ENCODE data around the gene NGLY1.

NGLY1 gene

DNA sequence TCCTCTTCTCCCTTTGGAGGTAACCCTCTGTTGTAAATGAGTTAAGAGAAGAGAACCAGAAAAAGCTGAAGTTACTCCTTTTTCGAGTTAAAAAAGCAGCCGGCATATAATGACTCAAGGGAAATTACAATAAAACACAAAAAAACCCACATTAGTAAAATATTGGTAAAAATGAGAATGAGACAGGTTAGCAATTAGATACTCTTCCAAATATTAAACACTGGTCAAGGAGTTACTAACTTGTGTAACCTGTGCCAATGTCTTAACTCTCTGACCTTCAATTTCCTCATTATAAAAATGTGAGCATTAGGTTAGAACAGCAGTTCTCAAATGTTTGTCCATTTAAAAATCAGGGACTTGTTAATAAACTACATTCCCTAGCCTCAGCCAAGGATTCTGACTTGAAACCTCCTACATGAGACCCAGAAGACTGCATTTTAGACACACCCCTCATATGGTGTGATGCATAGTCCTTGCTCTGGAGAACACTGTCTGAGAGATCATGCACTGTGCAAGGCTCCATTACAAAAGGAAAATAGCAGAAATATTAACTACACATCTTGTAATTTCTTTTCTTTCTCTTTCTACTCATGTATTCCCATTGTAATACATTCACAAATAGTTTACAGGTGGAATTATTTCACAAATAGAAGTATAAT lies 75.8 kb downstream of the NGLY1 start:
- DNase-seq (ENCODE audit: low spot score) = no peak

DNA sequence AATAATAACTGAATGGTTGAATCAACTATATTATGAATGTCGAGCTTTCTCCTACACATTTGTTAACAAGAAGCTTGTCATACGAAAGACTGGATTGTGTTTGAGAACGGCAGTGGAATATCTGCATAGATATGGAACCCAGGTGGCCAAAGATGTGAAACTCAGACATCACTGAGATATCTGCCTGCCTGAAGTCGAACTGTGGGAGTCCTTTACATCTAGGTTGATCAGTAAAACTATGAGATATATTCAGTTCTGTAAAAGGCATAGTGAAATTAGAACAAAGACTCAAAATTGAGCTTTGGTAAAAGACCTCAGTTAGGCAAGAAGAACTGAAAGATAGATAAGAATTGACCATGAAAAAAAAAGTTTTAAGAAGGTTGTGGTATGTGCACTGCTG lies 77.0 kb downstream of the NGLY1 start:
- no peak for DNase-seq (ENCODE audit: low spot score)

DNA sequence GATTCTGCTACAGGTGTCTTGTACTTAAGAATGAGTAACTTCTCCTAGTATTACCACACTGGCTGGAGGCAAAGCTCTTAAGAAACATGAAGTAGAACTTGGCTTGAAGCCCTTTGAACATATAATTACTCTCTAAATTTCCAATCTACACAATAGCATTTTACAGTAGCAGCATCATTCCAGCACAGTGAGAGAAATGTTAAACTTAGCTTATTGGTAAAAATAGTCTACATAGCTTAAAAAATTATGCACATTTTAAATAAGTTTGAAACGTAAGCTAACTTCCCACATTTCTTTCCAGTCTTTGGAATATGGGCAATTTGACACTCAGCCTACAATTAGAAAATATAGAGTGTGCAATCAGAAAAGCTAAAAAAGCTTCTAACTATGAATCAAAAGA lies 85.7 kb downstream of the NGLY1 start:
- no peak for DNase-seq (ENCODE audit: low spot score)

DNA sequence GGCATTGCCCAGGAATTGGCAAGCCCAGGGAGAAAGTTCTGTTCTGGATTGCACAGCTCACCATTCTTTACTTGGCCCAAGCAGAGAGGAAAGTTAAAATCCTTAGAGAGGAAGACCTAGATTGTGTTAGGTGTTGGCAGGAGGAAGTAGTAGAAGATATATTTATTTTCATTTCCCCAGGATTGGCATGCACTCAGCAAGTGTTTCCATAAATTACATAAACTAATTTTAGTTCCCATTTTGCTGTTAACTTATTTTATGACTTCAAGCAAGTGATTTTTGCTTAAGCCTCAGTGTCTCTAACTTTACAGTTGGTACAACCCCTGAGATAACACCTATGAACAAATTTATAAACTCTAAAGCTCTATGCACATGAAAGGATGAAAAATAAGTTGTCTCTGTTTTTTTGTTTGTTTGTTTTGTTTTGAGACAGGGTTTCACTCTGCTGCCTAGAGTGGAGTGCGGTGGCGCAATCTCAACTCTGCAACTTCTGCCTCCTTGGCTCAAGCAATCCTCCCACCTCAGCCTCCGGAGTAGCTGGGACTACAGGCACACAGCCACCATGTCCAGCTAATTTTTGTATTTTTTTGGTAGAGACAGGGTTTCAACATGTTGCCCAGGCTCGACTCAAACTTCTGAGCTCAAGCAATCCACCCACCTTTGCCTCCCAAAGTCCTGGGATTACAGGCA lies 87.4 kb downstream of the NGLY1 start:
- no peak for DNase-seq (ENCODE audit: low spot score)

- no peak for DNase-seq (ENCODE audit: low spot score)
Observed at GRCh38 chr3:25693238-25693637, 90.0 kb downstream of the NGLY1 start.

DNA sequence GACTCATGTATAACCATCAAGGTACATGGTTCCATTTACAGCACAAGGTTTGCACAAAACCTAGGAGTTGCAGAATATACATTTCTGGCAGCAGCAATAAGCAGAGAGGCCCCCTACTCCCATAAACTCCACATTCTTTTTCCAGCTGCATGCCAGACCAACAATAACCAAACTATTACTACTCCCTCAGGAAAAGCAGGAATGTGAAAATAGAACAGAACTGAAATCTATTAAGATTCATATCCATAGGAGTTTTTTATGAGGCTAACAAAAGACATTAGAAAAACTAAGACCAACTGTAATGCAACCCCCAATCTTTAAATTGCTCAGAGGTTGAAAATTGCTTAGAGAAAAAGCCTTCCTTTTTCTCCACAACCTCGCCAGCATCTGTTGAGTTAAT lies 90.9 kb downstream of the NGLY1 start:
- DNase-seq (ENCODE audit: low spot score) = no peak

GRCh38 chr3:25690768-25691533 lies 92.3 kb downstream of the NGLY1 start:
- no peak for DNase-seq (ENCODE audit: low spot score)

DNA sequence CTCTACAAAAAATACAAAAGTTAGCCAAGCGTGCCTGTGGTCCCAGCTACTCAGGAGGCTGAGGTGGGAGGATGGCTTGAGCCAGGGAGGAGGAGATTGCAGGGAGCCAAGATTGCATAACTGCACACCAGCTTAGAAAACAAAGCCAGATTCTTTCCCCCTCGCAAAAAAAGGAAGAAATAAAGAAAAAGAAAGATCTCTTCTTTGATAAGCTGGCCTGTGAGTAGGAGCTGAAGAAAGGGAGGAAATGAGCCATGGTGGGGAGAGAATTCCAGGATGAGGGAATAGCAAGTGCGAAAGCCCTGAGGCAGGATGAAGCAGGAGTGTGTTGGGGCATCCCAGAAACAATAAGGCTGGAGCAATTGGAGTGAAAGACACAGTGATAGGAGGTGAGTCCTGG lies 94.0 kb downstream of the NGLY1 start:
- DNase-seq (ENCODE audit: low spot score) = no peak

DNA sequence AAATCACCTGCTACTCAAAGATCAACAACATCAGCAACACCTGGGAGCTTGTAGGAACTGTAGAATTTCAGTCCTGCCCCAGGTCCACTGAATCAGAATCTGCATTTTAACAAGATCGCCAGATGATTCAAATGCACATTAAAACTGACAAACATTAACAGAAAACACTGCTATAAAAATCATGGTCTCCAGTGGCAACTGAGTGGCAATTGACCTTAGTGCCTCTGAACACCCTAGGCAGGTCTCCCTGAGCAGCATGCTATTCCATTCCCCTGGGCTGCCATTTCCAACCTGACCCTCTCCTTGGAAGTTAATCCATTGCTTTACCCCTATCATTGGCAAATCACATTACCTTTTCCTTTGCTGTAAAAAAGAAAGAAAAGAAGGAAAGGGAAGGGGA lies 95.5 kb downstream of the NGLY1 start:
- DNase-seq (ENCODE audit: low spot score) = no peak

DNA sequence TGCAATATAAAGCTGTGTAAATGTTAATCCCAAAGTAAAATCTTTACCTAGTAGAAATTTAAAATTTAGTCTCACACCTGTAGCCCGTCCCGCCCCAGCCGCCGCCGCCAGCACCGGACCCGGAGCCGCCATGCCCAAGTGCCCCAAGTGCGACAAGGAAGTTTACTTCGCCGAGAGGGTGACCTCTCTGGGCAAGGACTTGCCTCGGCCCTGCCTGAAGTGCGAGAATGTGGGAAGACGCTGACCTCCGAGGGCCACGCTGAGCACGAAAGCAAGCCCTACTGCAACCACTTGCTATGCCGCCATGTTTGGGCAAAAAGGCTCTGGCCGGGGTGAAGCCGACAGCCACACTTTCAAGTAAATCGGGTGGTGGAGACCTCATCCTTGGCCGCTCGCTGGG lies 96.5 kb downstream of the NGLY1 start:
- no peak for DNase-seq (ENCODE audit: low spot score)

GRCh38 chr3:25683882-25684281 lies 99.4 kb downstream of the NGLY1 start:
- DNase-seq (ENCODE audit: low spot score) = no peak

- DNase-seq (ENCODE audit: low spot score) = no peak
Observed at GRCh38 chr3:25683410-25683809, 99.8 kb downstream of the NGLY1 start.

DNA sequence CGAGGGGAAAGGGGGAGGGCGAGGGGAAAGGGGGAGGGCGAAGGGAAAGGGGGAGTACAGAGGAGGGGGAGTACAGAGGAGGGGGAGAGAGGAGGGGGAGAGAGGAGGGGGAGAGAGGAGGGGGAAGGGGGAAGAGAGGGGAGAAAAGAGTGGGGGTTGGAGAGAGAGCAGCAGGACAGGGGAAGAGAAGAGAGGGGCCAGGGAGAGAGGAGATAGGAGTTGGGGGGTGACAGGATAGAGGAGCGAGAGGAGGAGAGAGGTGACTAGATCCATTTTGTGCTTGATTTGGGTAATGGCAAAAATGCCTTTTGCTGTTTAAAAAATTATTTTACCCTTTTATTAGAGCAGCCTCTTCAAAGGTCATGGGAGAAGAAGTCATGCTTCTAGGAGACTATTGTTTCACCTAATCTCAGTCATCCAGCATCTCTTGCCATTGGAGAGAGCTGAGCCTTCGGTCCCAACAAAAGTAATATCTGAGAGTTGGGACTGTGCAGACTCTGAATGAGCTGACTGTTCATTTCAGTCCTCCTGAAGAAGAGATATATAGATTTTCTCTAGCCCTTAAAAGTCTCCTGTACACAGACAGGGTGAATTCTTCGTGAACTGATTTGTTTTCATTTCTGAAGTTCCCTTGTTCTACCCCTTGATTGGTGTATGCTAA lies 103.5 kb downstream of the NGLY1 start:
- no peak for DNase-seq (ENCODE audit: low spot score)

- no peak for DNase-seq (ENCODE audit: low spot score)
Observed at GRCh38 chr3:25679166-25679565, 104.1 kb downstream of the NGLY1 start.

- no peak for DNase-seq (ENCODE audit: low spot score)
Observed at GRCh38 chr3:25678581-25678980, 104.7 kb downstream of the NGLY1 start.

DNA sequence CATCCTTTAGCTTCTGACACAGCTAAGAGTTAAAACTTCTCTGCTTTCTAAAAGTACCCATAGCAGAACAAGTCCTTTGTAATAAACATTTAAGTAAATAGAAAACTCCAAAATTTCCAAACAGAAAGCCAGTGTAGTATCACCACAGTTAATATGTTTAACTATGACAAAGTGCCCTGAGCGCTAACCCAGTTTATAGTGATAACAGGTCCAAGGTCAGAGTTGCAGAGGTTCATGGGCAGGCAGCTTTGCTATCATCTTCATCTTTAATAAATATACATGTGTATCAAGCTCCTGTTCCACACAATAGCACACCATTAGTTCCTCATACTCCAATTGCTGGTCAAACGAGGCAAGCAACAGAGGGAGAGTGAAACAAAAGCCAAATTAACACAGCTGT lies 106.1 kb downstream of the NGLY1 start:
- no peak for DNase-seq (ENCODE audit: low spot score)

DNA sequence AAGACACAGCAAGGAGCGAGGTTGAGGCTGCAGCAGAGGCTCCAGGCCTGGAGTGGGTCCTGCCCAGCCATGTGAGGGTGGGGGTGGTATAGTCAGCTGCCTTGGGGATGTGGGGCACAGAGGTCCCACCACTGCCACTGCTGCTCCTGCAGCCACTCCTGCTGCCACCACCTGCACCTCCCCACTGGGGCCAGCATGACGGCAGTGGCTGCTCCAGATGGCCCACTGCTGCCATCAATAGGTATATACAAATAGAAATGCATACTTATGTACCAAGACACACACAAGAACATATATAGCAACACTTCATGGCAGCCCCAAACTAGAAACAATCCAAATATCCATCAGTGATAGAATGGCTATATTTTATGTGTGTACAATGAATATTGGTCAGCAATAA lies 108.6 kb downstream of the NGLY1 start:
- no peak for DNase-seq (ENCODE audit: low spot score)

DNA sequence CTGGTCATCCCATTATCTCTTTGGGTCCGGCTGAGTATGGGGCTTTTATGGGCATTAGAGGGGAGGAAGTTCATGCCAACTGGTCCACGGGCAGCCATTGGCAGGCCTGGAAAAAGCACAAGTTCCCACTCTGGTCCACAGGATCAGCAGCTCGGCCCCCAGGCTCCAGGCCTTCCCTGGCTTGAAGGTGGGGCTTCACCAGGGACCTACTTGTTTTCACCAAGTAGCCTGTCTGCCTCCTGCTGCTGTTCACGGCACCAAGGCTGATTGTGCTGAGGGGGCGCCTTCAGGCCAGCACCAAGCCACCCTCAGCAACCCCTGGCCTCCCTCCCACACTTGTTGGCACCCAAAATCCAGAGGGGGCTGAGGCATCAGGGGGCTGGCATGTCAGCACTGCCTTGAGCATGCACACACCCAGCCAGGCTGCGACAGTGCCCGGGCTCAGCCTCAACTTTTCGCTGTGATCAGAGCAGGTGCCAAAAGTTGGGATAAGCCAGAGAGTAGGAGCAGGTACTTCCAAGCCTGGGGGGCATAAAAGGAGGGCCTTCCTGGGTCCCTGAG lies 109.4 kb downstream of the NGLY1 start:
- DNase-seq (ENCODE audit: low spot score) = no peak
